ENCODE measurements around the gene JAG2.

DNA sequence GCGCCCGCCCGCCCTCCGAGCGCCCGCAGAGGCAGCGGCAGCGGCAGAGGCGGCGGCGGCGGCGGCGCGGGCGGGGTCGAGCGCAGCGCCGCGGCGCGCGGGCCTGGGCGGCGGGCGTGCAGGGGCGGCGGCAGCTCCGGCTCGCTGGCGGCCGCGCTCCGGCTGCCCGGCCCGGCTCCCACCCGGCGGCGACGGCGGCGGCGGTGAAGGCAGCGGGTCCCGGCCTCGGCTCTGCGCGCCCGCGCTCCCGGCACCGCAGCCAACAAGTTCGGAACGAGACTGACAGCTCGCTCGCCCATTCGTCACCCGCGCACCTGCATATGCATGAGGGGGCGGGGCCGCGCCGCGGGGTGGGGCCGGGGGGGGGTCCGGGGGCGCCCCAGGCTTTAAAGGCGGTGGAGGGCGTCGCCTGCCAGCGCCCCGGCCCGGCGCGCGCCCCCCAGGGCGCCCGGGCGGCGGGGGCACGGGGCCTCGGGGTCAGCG is at the start of gene JAG2:
- no peak for TF ChIP-seq CTCF (IDR thresholded peaks at IDR 0.05)
- no peak for TF ChIP-seq POLR2A (IDR thresholded peaks at IDR 0.05)

All from breast epithelium (tissue), 3 donors.